Central memory CD8-positive, alpha-beta T cell (primary cell): ENCODE data around the gene RNLS.

ENCODE experiments used
- ATAC-seq: fragments of 150-1000 bp; cut with Tn5 transposase; replicated peaks from 2 replicates; pipeline ENCODE4 v1.10.0; 2022; ENCODE audit warnings: mild to moderate bottlenecking, moderate FRiP score, moderate number of reproducible peaks; ENCODE audit not compliant: poor library complexity, severe bottlenecking; ENCODE audit errors: extremely low read depth
- DNase-seq, 2 donors: peaks; one replicate each; pipeline ENCODE4 v3.0.0; 2021; ENCODE audit warnings: low spot score in 2 of 2
- H3K27ac Mint-ChIP-seq: one replicate; pipeline ENCODE4 v1.8.0; 2022; ENCODE audit warnings: low read depth, mild to moderate bottlenecking, moderate library complexity, mixed read lengths
- H3K27me3 Mint-ChIP-seq: one replicate; pipeline ENCODE4 v1.8.0; 2022; ENCODE audit warnings: mixed read lengths
- H3K36me3 Mint-ChIP-seq: one replicate; pipeline ENCODE4 v1.8.0; 2022; ENCODE audit warnings: mild to moderate bottlenecking, moderate library complexity, mixed read lengths; ENCODE audit not compliant: insufficient read depth
- H3K4me1 Mint-ChIP-seq: one replicate; pipeline ENCODE4 v1.8.0; 2022; ENCODE audit warnings: mixed read lengths
- H3K4me3 Mint-ChIP-seq: one replicate; pipeline ENCODE4 v1.8.0; 2022; ENCODE audit warnings: mild to moderate bottlenecking, moderate library complexity, mixed read lengths
- H3K9me3 Mint-ChIP-seq: one replicate; pipeline ENCODE4 v1.8.0; 2022; ENCODE audit warnings: mixed read lengths

RNLS gene

GRCh38 chr10:88232983-88233543 is 350.1 kb downstream of the RNLS start:
- Mint-ChIP-seq H3K4me3 (no peak overlapping the region), H3K36me3 (no peaks in the 10 kb centered on the region), H3K27ac (no peak overlapping the region), H3K9me3 (peaks cover 5% of the 10 kb centered on the region), H3K27me3 (no peaks in the 10 kb centered on the region), H3K4me1 (no peaks in the 10 kb centered on the region)
- no peak for DNase-seq
- ATAC-seq: no peak

- Mint-ChIP-seq H3K4me3 (no peak overlapping the region), H3K27me3 (no peaks in the 10 kb centered on the region), H3K4me1 (no peaks in the 10 kb centered on the region), H3K27ac (no peak overlapping the region), H3K9me3 (peaks cover 5% of the 10 kb centered on the region), H3K36me3 (no peaks in the 10 kb centered on the region)
- ATAC-seq (no peak), DNase-seq (no peak)
Measured at GRCh38 chr10:88232029-88232895, 350.9 kb downstream of the RNLS start.

GRCh38 chr10:88230251-88230650 is 352.9 kb downstream of the RNLS start:
- Mint-ChIP-seq H3K9me3 (peaks cover 5% of the 10 kb centered on the region), H3K4me3 (no peak overlapping the region), H3K4me1 (no peaks in the 10 kb centered on the region), H3K36me3 (no peaks in the 10 kb centered on the region), H3K27ac (no peak overlapping the region), H3K27me3 (no peaks in the 10 kb centered on the region)
- ATAC-seq (no peak), DNase-seq (no peak)

- Mint-ChIP-seq H3K4me3 (no peak overlapping the region), H3K9me3 (peaks cover 5% of the 10 kb centered on the region), H3K27ac (no peak overlapping the region), H3K27me3 (no peaks in the 10 kb centered on the region), H3K4me1 (no peaks in the 10 kb centered on the region), H3K36me3 (no peaks in the 10 kb centered on the region)
- no peak for DNase-seq
- no peak for ATAC-seq
Measured at GRCh38 chr10:88228130-88228529, 355.0 kb downstream of the RNLS start.

GRCh38 chr10:88227342-88228018 is 355.6 kb downstream of the RNLS start:
- Mint-ChIP-seq H3K27ac (no peak overlapping the region), H3K36me3 (no peaks in the 10 kb centered on the region), H3K4me1 (no peaks in the 10 kb centered on the region), H3K9me3 (peaks cover 5% of the 10 kb centered on the region), H3K4me3 (no peak overlapping the region), H3K27me3 (no peaks in the 10 kb centered on the region)
- no peak for DNase-seq
- no peak for ATAC-seq

GRCh38 chr10:88226891-88227290 is 356.2 kb downstream of the RNLS start:
- ATAC-seq: no peak
- Mint-ChIP-seq H3K27ac (no peak overlapping the region), H3K36me3 (no peaks in the 10 kb centered on the region), H3K27me3 (no peaks in the 10 kb centered on the region), H3K4me3 (no peak overlapping the region), H3K9me3 (peaks cover 5% of the 10 kb centered on the region), H3K4me1 (no peaks in the 10 kb centered on the region)
- no peak for DNase-seq

- ATAC-seq (no peak), DNase-seq (no peak)
- Mint-ChIP-seq H3K4me1 (no peaks in the 10 kb centered on the region), H3K9me3 (peaks cover 5% of the 10 kb centered on the region), H3K4me3 (no peak overlapping the region), H3K36me3 (no peaks in the 10 kb centered on the region), H3K27ac (no peak overlapping the region), H3K27me3 (no peaks in the 10 kb centered on the region)
Measured at GRCh38 chr10:88226071-88226659, 357.0 kb downstream of the RNLS start.
